K562 (cell line): ENCODE results near the gene TECPR1.

Source experiments
- CTCF ChIP-seq, 3 experiments: IDR thresholded peaks in 2 of 3; conservative IDR thresholded peaks in 1 of 3; 2 replicates each; pipeline ENCODE4 v1.5.1; 2011 to 2012; ENCODE audit warnings: low read length in 3 of 3, mild to moderate bottlenecking in 3 of 3, control low read depth in 2 of 3, improper control_type of control experiment in 1 of 3, inconsistent platforms in 1 of 3, low read depth in 1 of 3, mixed read lengths in 1 of 3, moderate library complexity in 1 of 3; ENCODE audit not compliant: insufficient read depth in 2 of 3
- MYC ChIP-seq, 2 experiments: fragments of 250-450 bp in 1 of 2; sonication (Bioruptor Pico) in 1 of 2; IDR thresholded peaks; 2 replicates each; pipeline versions ENCODE4 v1.5.1 to v1.6.1; 2012 to 2021; ENCODE audit warnings: low read depth in 2 of 2, borderline replicate concordance in 1 of 2, improper control_type of control experiment in 1 of 2, low read length in 1 of 2, mild to moderate bottlenecking in 1 of 2, moderate library complexity in 1 of 2
- NCOA2 ChIP-seq, 2 experiments: fragments of 450-650 bp; IDR thresholded peaks; 2 replicates each; pipeline ENCODE4 v1.6.1; 2018; ENCODE audit warnings: mild to moderate bottlenecking in 2 of 2, moderate library complexity in 1 of 2; ENCODE audit not compliant: partially characterized antibody in 2 of 2
- POLR2G ChIP-seq: fragments of 200-400 bp; formaldehyde crosslinking; IDR thresholded peaks from 2 replicates; pipeline ENCODE4 v1.6.1; 2017; ENCODE audit warnings: low read depth, mild to moderate bottlenecking, antibody characterized with exemption, low read length, moderate library complexity
- ZBTB49 ChIP-seq: sonication (generic); formaldehyde crosslinking; IDR thresholded peaks from 2 replicates; pipeline ENCODE4 v1.8.0; 2022; ENCODE audit warnings: missing genetic modification reagents, mild to moderate bottlenecking, borderline replicate concordance
- ZNF175 ChIP-seq: fragments of 200-800 bp; sonication (Bioruptor generic); IDR thresholded peaks from 2 replicates; pipeline ENCODE4 v1.6.1; 2016; ENCODE audit warnings: low read depth, mild to moderate bottlenecking, missing genetic modification characterization, missing compliant biosample characterization

GRCh38 chr7:98240961-98241673 lies 10.9 kb downstream of the TECPR1 start:
- no peak for TF ChIP-seq MYC (IDR thresholded peaks at IDR 0.05; ENCODE audit: low read depth, low read length)
- TF ChIP-seq MYC (CRISPR knock-in tag; IDR thresholded peaks at IDR 0.05; ENCODE audit: borderline replicate concordance, low read depth), result no peak
- TF ChIP-seq POLR2G, result no peak
- peak; percentile 71 to 83 (median 75) for TF ChIP-seq CTCF (IDR thresholded peaks at IDR 0.05 in 2 of 3, conservative IDR thresholded peaks at IDR 0.05 in 1 of 3; ENCODE audit: insufficient read depth in 2 of 3, low read depth in 1 of 3, low read length in 3 of 3)
- no peak for TF ChIP-seq ZNF175 (CRISPR knock-in tag)
- TF ChIP-seq NCOA2 (IDR thresholded peaks at IDR 0.05; ENCODE audit: partially characterized antibody in 2 of 2), result no peak
- no peak for TF ChIP-seq ZBTB49 (CRISPR knock-in tag)
